Mucosa of descending colon (tissue), 3 donors: ENCODE measurements around the gene GPR132. TPM values are rescaled to one million over a fixed set of nuclear protein-coding genes. Genes with fewer than 3 reads are reported as not detected.

Experiments
- ATAC-seq: fragments of 200-7000 bp; cut with Tn5 transposase; one replicate; pipeline ENCODE4 v1.9.1; 2020; ENCODE audit warnings: mild to moderate bottlenecking, moderate library complexity
- DNase-seq, 3 donors: peaks; one replicate each; pipeline ENCODE4 v3.0.0-alpha.2; 2020
- H3K36me3 ChIP-seq: fragments of 200-600 bp; one replicate; pipeline ENCODE4 v1.8.0; 2021; ENCODE audit warnings: low read depth, mild to moderate bottlenecking
- H3K4me1 ChIP-seq: fragments of 200-600 bp; one replicate; pipeline ENCODE4 v1.8.0; 2021; ENCODE audit warnings: low read depth, mild to moderate bottlenecking
- H3K4me3 ChIP-seq: fragments of 200-600 bp; one replicate; pipeline ENCODE4 v1.8.0; 2021; ENCODE audit warnings: mild to moderate bottlenecking
- H3K9me3 ChIP-seq: fragments of 200-600 bp; one replicate; pipeline ENCODE4 v1.8.0; 2021; ENCODE audit warnings: mild to moderate bottlenecking
- intact Hi-C, 2 donors: fragments of 100-400 bp; cut with DNase I in 1 of 2; cut with micrococcal nuclease in 1 of 2; formaldehyde crosslinking; loops; one replicate each; pipeline versions ENCODE4 v1.11.0 to v1.11.1; 2022; cut with DNase I, micrococcal nuclease
- total RNA-seq, 3 donors: library from RNA; stranded (reverse); fragmentation: NEBNext Ultra II Directional in 2 of 3; extraction: Animal tissue kit (Norgen Biotek cat#: 25700) in 2 of 3; gene quantifications; one replicate each; pipeline versions ENCODE4 v1.2.1 to v1.2.4, GENCODE V29; 2021 to 2023
- TF ChIP-seq, protein P1 (sequence below): fragments of 200-600 bp; IDR thresholded peaks from one replicate; pipeline ENCODE4 v1.8.0; 2022; ENCODE audit warnings: antibody characterized with exemption, mild to moderate bottlenecking
- donor health status: DM: no; HTN: no; CAD: no; lungs with moderate emphysema.
- donor health status: DM: no; HTN: no; CAD: no.
- donor health status: DM: no; HTN: yes; CAD: no.

The GPR132 gene
- total RNA-seq, 3 donors from 2014 or later, result 1.7 to 4.0 (median 3.1) TPM

- TF ChIP-seq, protein P1, sequence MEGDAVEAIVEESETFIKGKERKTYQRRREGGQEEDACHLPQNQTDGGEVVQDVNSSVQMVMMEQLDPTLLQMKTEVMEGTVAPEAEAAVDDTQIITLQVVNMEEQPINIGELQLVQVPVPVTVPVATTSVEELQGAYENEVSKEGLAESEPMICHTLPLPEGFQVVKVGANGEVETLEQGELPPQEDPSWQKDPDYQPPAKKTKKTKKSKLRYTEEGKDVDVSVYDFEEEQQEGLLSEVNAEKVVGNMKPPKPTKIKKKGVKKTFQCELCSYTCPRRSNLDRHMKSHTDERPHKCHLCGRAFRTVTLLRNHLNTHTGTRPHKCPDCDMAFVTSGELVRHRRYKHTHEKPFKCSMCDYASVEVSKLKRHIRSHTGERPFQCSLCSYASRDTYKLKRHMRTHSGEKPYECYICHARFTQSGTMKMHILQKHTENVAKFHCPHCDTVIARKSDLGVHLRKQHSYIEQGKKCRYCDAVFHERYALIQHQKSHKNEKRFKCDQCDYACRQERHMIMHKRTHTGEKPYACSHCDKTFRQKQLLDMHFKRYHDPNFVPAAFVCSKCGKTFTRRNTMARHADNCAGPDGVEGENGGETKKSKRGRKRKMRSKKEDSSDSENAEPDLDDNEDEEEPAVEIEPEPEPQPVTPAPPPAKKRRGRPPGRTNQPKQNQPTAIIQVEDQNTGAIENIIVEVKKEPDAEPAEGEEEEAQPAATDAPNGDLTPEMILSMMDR, result no peak
- H3K4me3 ChIP-seq, result no peak overlapping the region
- DNase-seq, result peak; percentile 87 to 91 (median 88)
- ATAC-seq, result peak; percentile 73
- no peaks in the 10 kb centered on the region for H3K9me3 ChIP-seq
- peaks cover 10% of the 10 kb centered on the region for H3K4me1 ChIP-seq
- intact Hi-C loops, result no loop called here
- H3K36me3 ChIP-seq, result no peaks in the 10 kb centered on the region
These were observed 14.7 kb downstream of the GPR132 start for GRCh38 chr14:105050551-105050897.

GRCh38 chr14:105049753-105050550 lies 15.3 kb downstream of the GPR132 start:
- ATAC-seq, result no peak
- H3K4me1 ChIP-seq, result peaks cover 11% of the 10 kb centered on the region
- no peaks in the 10 kb centered on the region for H3K36me3 ChIP-seq
- H3K4me3 ChIP-seq, result no peak overlapping the region
- TF ChIP-seq, protein P1, result no peak
- intact Hi-C loops, result loop anchor here (5.0 to 10.0 kb wide), 2 partner anchors 75 to 153 kb away; partner anchors contain the start of gene AHNAK2 (in 2 of the 2)
- DNase-seq, result peak in 2 of 3 donors; percentile 19 to 48
- no peaks in the 10 kb centered on the region for H3K9me3 ChIP-seq

GRCh38 chr14:105047283-105048016 lies 17.8 kb downstream of the GPR132 start:
- peak in 1 of 3 donors; percentile 52 for DNase-seq

DNA sequence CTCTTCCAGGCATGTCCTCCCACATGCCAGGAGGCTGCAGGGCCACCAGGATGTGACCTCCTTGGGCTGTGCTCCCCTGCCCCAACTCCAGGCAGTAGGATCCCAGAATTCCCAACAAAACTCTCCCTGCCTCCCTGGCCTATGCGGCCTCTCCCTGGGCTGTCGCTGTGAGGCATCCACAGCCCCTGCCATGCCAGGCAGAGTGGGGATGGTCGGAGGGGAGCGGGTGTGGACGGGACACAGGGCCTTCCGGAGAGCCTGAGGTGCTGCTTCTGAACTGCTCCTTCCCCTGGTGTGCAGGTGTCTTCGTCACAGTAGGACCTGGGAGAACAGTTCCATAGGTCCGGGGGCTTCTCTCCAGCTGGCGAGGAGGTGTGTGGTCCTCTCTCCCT lies 18.3 kb downstream of the GPR132 start:
- H3K4me3 ChIP-seq, result no peak overlapping the region
- TF ChIP-seq, protein P1, result no peak
- H3K36me3 ChIP-seq, result no peaks in the 10 kb centered on the region
- H3K9me3 ChIP-seq, result no peaks in the 10 kb centered on the region
- no peak for ATAC-seq
- peaks cover 11% of the 10 kb centered on the region for H3K4me1 ChIP-seq
- no peak for DNase-seq
- intact Hi-C loops, result loop anchor here (5.0 to 10.0 kb wide), 2 partner anchors 72 to 150 kb away; partner anchors contain the start of gene AHNAK2 (in 2 of the 2)

More at GRCh38 chr14:105047283-105048016, 17.8 kb downstream of the GPR132 start:
- Histone ChIP-seq H3K4me3 (no peak overlapping the region), H3K4me1 (peaks cover 11% of the 10 kb centered on the region), H3K9me3 (no peaks in the 10 kb centered on the region), H3K36me3 (no peaks in the 10 kb centered on the region)
- ATAC-seq, result no peak
- intact Hi-C loops, result loop anchor here (5.0 to 10.0 kb wide), 2 partner anchors 73 to 150 kb away; partner anchors contain the start of gene AHNAK2 (in 2 of the 2)
- TF ChIP-seq, protein P1, result no peak

- DNase-seq, result peak; percentile 91 to 95 (median 94)
- TF ChIP-seq, protein P1, result peak; percentile 100
- ATAC-seq, result peak; percentile 96
These were observed 19.4 kb downstream of the GPR132 start for GRCh38 chr14:105045710-105046326.

More at GRCh38 chr14:105045710-105046326, 19.4 kb downstream of the GPR132 start:
- intact Hi-C loops, result loop anchor here (5.0 to 10.0 kb wide), 2 partner anchors 71 to 149 kb away; partner anchors contain the start of gene AHNAK2 (in 2 of the 2)
- Histone ChIP-seq H3K4me3 (no peak overlapping the region), H3K36me3 (no peaks in the 10 kb centered on the region), H3K9me3 (no peaks in the 10 kb centered on the region), H3K4me1 (peaks cover 11% of the 10 kb centered on the region)
